Mucosa of rectum (tissue), 2 donors: ENCODE results near the gene ARFGEF3.

ENCODE experiments used
- H3K27ac ChIP-seq, 2 donors: one replicate each; pipeline ENCODE4 v1.7.0; 2013; ENCODE audit warnings: inconsistent platforms in 2 of 2, low read depth in 2 of 2, low read length in 2 of 2
- H3K27me3 ChIP-seq, 2 donors: one replicate each; pipeline ENCODE4 v1.7.0; 2013; ENCODE audit warnings: low read length in 2 of 2; ENCODE audit not compliant: control insufficient read depth in 2 of 2, insufficient read depth in 2 of 2
- H3K36me3 ChIP-seq, 2 donors: one replicate each; pipeline ENCODE4 v1.7.0; 2013; ENCODE audit warnings: low read length in 2 of 2; ENCODE audit not compliant: control insufficient read depth in 2 of 2, insufficient read depth in 2 of 2
- H3K4me1 ChIP-seq, 2 donors: one replicate each; pipeline ENCODE4 v1.7.0; 2013; ENCODE audit warnings: low read length in 2 of 2, mild to moderate bottlenecking in 1 of 2; ENCODE audit not compliant: control insufficient read depth in 2 of 2, insufficient read depth in 2 of 2
- H3K4me3 ChIP-seq, 2 donors: one replicate each; pipeline ENCODE4 v1.7.0; 2013; ENCODE audit warnings: low read length in 2 of 2
- H3K9ac ChIP-seq, 2 donors: one replicate each; pipeline ENCODE4 v1.7.0; 2013; ENCODE audit warnings: low read length in 2 of 2, low read depth in 1 of 2, mild to moderate bottlenecking in 1 of 2
- H3K9me3 ChIP-seq, 2 donors: one replicate each; pipeline ENCODE4 v1.7.0; 2013; ENCODE audit warnings: low read length in 2 of 2; ENCODE audit not compliant: control insufficient read depth in 2 of 2
- donor health status: healthy.
- donor health status: Normal muscosa, but diverticular disease.

Gene ARFGEF3

DNA sequence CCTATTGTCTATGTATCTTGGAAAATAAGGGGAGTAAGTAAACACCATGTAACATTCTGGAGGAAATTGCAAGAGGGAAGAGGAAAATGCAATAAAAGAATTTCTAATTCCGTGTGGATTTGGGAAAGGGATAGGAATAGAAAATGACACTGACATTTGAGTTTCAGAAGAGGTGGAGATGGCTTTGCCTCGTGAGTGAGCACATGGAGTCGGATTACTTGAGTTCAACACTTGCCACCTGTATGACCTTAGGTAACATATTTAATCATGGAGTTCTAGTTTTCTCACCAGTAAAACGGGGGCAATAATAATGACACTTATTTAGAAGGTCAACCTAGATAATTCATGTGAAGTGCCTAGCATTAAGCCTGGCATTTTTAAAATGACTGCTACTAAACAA, 67.3 kb downstream of the ARFGEF3 start:
- peaks cover 13 to 17% of the 10 kb centered on the region in 2 donors for H3K4me1 ChIP-seq
- H3K27me3 ChIP-seq = no peaks in the 10 kb centered on the region
- H3K4me3 ChIP-seq = no peak overlapping the region
- no peak overlapping the region for H3K27ac ChIP-seq
- H3K36me3 ChIP-seq = no peaks in the 10 kb centered on the region
- no peak overlapping the region for H3K9ac ChIP-seq
- H3K9me3 ChIP-seq = no peaks in the 10 kb centered on the region

DNA sequence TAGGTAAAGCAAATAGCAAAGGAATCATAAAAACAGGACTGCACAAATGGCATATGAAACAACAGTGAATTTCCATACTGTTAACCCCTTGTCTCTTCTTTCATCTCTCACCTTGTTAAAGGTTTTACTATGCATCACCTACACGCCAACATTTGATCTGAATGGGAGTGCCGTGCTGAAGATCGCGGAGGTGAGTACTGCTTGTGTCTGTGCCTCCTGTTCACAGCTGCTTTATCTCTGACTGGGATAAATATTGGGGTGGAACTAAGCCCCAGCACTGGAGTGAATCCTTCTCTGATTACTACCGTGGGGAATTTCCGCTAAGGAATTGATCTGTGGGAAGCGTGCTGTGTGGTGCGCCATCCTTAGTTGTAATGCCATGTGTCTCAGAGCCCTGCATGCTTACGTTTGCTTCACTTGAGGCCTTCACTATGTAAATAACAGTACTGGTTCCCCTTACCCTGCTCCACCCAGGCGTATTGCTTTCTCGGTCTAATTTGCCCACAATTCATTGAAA, 68.0 kb downstream of the ARFGEF3 start:
- peak overlapping the region in 1 of 2 donors; percentile 22 for H3K27ac ChIP-seq
- H3K9ac ChIP-seq = no peak overlapping the region
- H3K4me1 ChIP-seq = peaks cover 13 to 17% of the 10 kb centered on the region in 2 donors
- H3K27me3 ChIP-seq = no peaks in the 10 kb centered on the region
- H3K36me3 ChIP-seq = no peaks in the 10 kb centered on the region
- H3K4me3 ChIP-seq = no peak overlapping the region
- H3K9me3 ChIP-seq = no peaks in the 10 kb centered on the region

GRCh38 chr6:138230221-138230620, 68.5 kb downstream of the ARFGEF3 start:
- Histone ChIP-seq H3K4me3 (no peak overlapping the region), H3K9me3 (no peaks in the 10 kb centered on the region), H3K27me3 (no peaks in the 10 kb centered on the region), H3K27ac (peak overlapping the region in 1 of 2 donors; percentile 22), H3K4me1 (peaks cover 13 to 17% of the 10 kb centered on the region in 2 donors), H3K36me3 (no peaks in the 10 kb centered on the region), H3K9ac (peak overlapping the region in 1 of 2 donors; percentile 2)

GRCh38 chr6:138230759-138231380, 69.1 kb downstream of the ARFGEF3 start:
- Histone ChIP-seq H3K9ac (peak overlapping the region in 1 of 2 donors; percentile 25), H3K4me3 (no peak overlapping the region), H3K4me1 (peaks cover 13 to 17% of the 10 kb centered on the region in 2 donors), H3K9me3 (no peaks in the 10 kb centered on the region), H3K36me3 (no peaks in the 10 kb centered on the region), H3K27ac (peak overlapping the region; percentile 43 to 78), H3K27me3 (no peaks in the 10 kb centered on the region)

DNA sequence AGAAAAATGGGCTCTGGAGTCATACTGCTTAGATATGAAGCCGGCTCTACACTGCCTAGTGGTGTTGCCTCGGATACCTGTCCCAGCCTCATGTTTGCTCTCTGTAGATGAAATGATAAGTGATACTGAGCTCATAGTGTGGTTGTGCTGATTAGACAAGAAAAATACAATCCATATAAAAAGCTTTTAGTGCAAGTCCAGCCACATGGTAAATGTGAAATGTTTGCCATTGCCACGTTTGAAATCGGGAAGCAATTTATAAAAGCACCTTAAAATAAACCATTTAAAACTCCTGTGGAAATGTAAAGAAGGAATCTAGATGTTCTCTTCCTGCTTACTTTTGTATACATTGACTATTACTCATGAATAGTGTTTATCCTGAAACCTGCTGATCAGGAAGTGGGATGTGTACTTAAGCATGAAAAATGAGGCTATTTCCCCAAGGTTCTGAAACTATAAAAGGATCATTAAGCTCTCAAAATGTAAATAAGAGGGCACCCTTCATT, 69.7 kb downstream of the ARFGEF3 start:
- H3K9me3 ChIP-seq = no peaks in the 10 kb centered on the region
- H3K9ac ChIP-seq = peak overlapping the region in 1 of 2 donors; percentile 25
- no peak overlapping the region for H3K4me3 ChIP-seq
- peak overlapping the region; percentile 43 to 78 for H3K27ac ChIP-seq
- H3K4me1 ChIP-seq = peaks cover 10 to 17% of the 10 kb centered on the region in 2 donors
- H3K27me3 ChIP-seq = no peaks in the 10 kb centered on the region
- H3K36me3 ChIP-seq = no peaks in the 10 kb centered on the region

DNA sequence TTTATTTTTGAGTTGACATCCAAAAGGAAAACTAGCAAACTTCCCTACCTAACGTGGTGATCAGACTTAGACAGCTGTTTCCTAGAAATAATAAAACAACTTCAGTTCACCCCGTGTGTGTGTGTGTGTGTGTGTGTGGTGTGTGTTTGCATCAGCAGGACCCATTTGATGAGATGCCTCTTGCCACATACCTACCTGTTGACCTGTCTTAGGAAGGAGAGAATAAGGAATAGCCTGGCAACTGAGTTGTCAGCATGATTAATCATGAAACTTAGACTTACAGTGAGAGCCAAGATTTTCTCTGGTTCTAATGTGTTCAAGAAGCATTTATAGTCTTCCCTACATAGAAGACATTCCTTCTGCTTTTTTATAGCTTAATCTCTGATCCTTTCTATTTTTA, 72.6 kb downstream of the ARFGEF3 start:
- Histone ChIP-seq H3K27me3 (no peaks in the 10 kb centered on the region), H3K9ac (no peak overlapping the region), H3K4me3 (no peak overlapping the region), H3K4me1 (peaks cover 3 to 12% of the 10 kb centered on the region in 2 donors), H3K9me3 (no peaks in the 10 kb centered on the region), H3K36me3 (no peaks in the 10 kb centered on the region), H3K27ac (no peak overlapping the region)

DNA sequence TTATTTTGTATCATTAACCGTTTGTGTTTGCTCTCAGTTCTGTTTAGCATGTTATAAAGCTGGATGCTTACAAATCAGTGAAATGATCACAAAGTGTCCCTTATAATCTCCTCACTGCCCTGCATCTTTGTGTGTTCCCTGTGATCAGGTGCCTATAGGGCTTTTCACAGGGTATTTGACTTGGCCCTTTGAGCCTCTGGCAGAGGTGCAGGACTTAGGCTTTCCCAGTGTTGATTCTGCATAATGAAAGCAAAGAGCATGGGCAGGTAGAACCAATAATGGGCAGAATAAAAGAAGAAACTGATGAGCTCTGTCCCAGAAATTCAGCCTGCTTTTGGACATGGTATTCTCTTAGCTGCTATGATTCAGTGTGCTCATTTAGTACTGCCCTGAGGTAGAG, 73.5 kb downstream of the ARFGEF3 start:
- no peaks in the 10 kb centered on the region for H3K36me3 ChIP-seq
- H3K4me1 ChIP-seq = peaks cover 3 to 12% of the 10 kb centered on the region in 2 donors
- H3K9ac ChIP-seq = no peak overlapping the region
- H3K9me3 ChIP-seq = no peaks in the 10 kb centered on the region
- no peaks in the 10 kb centered on the region for H3K27me3 ChIP-seq
- H3K27ac ChIP-seq = no peak overlapping the region
- H3K4me3 ChIP-seq = no peak overlapping the region

DNA sequence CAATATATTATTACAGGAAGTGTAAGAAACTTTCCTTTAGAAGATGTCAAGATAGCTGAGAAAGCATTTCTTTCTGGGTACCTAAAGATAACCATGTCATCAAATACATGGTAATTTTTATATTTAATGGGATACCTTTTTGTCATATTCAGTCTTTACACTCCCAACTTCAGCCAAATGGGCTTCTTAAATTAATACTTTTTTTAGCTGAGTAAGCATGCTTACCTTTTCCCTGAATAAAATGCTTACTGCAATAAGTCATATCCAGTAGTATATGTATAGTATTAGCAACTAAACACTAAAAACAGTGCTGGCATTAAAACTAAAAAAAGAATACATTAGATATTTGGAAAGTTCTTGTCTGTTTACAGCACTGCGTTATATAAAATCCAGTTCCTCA, 74.0 kb downstream of the ARFGEF3 start:
- Histone ChIP-seq H3K4me1 (peaks cover 3 to 12% of the 10 kb centered on the region in 2 donors), H3K27me3 (no peaks in the 10 kb centered on the region), H3K36me3 (no peaks in the 10 kb centered on the region)

DNA sequence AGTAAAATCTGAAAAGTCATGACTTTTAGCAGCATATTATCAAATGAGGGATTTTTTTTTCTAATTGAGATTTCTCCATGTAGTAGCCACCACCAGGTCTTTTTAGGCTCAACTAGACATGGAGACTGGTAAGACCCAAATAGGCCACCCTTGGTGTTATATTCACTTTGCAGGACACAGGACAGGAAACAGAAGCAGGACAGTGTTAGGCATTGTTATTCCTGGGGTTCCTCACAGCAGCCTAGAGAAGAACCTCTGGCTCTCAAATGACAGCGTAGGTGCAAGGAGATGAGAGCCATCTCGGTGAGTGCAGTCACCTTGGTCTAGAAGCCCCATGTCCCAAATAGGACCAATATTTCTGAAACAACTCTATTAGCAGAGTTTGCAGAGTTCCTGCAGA, 75.7 kb downstream of the ARFGEF3 start:
- Histone ChIP-seq H3K27ac (no peak overlapping the region), H3K9ac (no peak overlapping the region), H3K27me3 (no peaks in the 10 kb centered on the region), H3K4me1 (peaks cover 0 to under 1% of the 10 kb centered on the region in 2 donors), H3K36me3 (no peaks in the 10 kb centered on the region), H3K4me3 (no peak overlapping the region), H3K9me3 (no peaks in the 10 kb centered on the region)

More for the DNA sequence above, 74.0 kb downstream of the ARFGEF3 start:
- Histone ChIP-seq H3K27ac (no peak overlapping the region), H3K9ac (no peak overlapping the region), H3K9me3 (no peaks in the 10 kb centered on the region), H3K4me3 (no peak overlapping the region)

DNA sequence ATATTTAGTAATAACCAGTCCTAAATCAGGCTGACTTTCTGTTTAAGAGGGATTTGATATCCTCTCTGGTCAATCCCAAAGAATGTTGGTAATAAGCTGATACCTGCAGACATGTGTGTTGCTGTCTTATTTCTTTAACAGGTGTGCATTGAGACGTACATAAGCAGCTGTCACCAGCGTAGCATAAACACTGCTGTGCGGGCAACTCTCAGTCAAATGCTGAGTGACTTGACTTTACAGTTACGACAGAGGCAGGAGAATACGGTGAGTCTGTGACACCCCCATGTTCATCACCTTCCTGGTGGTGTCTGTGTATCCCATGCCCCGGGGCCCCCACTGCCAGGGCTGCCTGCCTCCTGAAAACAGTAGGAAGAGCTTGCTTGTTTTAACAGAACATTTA, 76.6 kb downstream of the ARFGEF3 start:
- no peak overlapping the region for H3K4me3 ChIP-seq
- no peaks in the 10 kb centered on the region for H3K27me3 ChIP-seq
- no peaks in the 10 kb centered on the region for H3K36me3 ChIP-seq
- no peaks in the 10 kb centered on the region for H3K9me3 ChIP-seq
- H3K9ac ChIP-seq = no peak overlapping the region
- no peak overlapping the region for H3K27ac ChIP-seq
- H3K4me1 ChIP-seq = no peaks in the 10 kb centered on the region
